ENCODE data around the gene RBM20.

DNA sequence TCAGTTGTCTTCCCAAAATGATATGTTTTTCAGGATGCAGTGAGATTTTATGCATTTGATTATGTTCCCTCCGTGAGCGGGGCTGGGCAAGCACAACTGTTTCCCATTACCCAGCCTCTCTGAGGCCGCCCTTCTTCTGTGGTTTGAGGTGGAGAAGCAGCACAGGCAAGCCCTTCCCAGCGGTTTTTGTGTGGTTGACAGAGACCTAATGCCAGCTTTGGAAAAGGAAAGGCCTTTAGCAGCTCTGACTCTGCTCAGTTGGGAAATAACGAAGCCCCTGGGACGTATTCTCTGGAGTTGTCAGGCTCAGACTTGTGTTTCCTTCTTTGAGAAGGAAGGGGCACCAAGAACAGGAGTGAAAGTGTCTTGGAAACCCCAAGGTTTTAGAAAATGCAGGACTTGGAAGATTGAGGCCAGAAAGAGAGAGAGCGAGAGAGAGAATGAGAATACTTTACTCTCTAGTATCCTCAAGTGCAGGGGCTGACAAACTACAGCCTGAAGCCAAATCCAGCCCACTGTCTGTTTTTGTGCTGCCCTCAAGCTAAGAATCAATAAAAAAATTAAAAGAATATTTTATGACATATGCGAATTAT lies 207.0 kb downstream of the RBM20 start:
- TF ChIP-seq, protein P1, sequence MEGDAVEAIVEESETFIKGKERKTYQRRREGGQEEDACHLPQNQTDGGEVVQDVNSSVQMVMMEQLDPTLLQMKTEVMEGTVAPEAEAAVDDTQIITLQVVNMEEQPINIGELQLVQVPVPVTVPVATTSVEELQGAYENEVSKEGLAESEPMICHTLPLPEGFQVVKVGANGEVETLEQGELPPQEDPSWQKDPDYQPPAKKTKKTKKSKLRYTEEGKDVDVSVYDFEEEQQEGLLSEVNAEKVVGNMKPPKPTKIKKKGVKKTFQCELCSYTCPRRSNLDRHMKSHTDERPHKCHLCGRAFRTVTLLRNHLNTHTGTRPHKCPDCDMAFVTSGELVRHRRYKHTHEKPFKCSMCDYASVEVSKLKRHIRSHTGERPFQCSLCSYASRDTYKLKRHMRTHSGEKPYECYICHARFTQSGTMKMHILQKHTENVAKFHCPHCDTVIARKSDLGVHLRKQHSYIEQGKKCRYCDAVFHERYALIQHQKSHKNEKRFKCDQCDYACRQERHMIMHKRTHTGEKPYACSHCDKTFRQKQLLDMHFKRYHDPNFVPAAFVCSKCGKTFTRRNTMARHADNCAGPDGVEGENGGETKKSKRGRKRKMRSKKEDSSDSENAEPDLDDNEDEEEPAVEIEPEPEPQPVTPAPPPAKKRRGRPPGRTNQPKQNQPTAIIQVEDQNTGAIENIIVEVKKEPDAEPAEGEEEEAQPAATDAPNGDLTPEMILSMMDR (IDR thresholded peaks at IDR 0.05; ENCODE audit: low read length), result no peak
- TF ChIP-seq EZH2 (optimal IDR thresholded peaks at IDR 0.05; ENCODE audit: low read depth, low read length), result no peak

Measured in MM.1S (cell line).